NCI-H524 (cell line): ENCODE measurements around the gene HNRNPR.
"Not testable (repeated sequence)": the region's sequence is repeated elsewhere in the genome, so short reads cannot be mapped to it uniquely, and the experiment has no call there.

Experiments used
- DNase-seq, 2 experiments: peaks; one replicate each; lab custom pipeline; 2025; lab: John Stamatoyannopoulos, UW

HNRNPR gene

DNA sequence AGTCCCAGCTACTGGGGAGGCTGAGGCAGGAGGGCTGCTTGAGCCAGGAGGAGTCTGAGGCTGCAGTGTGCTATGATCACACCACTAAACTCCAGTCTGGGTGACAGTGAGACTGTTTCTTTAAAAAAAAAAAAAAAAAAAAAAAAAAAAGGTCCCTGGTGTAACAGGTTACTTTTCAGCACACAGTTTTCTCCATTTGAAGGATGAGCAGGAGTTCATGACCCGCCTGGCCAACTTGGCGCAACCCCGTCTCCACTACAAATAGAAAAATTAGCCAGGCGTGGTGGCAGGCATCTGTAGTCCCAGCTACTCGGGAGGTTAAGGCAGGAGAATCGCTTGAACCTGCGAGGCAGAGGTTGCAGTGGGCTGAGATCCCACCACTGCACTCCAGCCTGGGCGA is 12.4 kb downstream of the HNRNPR start:
- DNase-seq: no peak

DNA sequence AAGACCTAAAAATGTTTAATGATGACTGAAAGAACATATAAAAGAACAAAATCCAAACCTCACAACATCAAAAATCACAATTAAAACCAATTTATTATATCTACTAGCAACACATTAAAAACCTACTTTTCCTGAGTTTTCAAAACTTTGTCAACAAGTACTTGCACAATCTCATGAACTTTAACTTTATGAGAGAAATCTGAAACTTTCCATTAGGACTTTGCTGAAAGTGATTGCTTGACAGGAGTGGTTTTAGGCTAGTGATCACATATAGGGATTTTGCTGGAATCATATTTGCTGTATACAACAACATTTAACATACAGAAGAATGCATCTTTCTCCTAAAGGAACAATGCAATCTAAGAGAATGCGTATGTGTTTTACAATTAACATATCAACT is 13.2 kb downstream of the HNRNPR start:
- no peak for DNase-seq

DNA sequence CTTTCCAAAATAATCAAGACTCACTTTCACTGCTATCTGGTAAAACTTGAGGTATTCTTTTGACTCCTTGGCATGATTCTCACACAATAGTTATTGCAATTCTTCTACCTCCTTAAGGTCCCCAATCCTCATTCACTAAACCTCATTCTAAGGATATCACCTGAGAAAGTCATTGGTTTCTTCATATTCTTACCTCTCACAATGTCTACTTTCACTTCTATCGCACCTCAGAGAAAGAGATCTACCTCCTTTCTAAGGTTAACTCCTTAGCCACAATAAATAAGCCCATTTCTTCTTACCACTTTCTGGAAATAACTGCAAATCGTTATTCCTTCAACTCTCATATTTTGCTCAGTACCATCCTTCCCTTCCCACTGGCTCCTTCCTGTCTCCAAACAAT is 18.7 kb downstream of the HNRNPR start:
- no peak for DNase-seq

DNA sequence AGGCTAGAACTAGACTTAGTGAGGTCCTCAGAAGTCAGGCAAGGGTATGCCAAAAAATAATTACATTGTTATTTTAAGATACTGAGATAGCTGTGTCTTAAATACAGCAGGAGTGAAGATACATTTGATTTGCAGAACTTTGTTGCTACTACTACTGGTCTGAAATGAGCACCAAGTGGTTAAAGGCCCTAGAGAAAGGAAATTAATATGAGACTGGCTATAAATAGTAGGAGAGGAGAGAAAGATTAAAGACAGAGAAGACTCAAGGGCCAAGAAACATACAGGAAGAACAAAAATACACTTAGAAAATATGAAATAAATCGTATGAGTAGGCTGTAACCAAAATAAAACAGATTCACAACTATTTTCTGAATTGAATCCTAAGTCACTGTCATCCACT is 21.3 kb downstream of the HNRNPR start:
- no peak for DNase-seq

DNA sequence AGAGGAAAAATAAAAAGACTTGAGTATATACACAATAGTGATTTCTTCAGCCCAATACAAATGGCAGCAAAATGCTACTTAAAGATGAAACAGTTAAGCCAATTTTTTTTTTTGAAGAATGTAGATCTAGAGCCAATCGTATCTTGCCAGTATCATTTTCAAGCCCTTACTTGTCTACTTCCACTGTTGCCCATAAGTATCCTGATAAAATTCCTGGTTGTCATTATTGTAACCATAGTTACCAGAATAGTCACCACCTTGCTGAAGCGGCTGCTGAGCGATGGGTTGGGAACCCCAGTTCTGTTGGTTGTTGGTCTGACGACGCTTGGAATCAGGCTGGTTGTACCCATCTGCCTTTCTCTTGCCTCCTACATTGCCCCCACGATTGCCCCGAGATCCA is 33.8 kb downstream of the HNRNPR start:
- not testable (repeated sequence) for DNase-seq

DNA sequence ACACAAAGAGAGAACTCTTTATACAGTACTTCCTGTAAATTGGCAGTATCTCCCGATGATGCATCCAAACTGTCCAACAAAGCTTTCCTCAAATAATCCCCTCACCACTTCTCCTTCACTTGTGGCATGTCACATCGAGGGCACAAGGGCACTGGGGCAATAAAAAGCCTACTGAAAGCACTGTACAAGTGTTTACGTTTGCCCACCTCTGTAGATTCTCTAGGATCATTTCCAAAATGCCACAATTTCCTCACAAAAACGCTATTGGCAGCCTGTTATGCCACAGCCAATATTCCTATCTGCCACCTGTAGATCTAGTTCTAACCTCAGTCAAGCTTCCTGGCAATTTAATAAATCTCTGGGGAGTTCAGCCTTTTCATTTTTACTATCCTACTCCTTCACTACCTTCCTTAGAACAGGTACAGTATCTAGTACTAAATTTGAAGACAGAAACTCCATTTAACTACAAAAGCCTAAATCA is 39.9 kb downstream of the HNRNPR start:
- no peak for DNase-seq

DNA sequence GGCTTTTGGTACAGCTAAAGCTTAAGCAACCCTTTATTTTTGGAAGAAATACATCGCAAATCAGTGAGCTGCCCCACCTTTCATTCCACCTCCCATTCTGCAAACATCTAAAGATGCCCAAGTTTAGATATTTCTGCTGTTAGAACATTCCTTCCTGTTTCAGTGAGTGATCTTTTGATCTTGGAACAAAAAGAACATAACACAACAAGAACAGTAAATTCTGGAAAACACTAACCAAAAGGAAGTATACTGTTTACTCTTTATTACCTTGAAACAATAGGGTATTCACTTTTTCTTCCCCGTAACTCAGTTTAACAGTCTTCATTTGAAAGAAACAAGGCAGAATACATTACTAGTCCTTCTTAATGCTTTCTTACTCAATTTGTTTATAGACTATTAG is 40.6 kb downstream of the HNRNPR start:
- no peak for DNase-seq

DNA sequence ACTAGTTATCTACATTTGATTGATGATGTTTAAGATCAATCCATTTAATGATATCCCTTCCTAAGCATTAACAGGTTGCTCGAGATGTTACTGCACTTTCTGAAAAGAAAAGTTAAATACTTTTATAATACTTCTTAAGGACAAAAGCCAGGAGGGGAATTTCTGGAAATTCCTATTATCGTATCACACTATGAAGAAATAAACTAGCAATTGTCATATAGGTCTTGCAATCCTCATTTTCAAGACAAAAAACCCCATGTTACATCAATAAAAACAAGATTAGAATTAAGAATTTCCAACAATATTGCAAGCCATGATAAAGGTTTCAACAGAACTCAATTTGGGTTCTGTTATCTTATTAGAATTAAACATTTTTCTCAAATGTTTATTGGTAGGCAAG is 47.2 kb downstream of the HNRNPR start:
- no peak for DNase-seq

DNA sequence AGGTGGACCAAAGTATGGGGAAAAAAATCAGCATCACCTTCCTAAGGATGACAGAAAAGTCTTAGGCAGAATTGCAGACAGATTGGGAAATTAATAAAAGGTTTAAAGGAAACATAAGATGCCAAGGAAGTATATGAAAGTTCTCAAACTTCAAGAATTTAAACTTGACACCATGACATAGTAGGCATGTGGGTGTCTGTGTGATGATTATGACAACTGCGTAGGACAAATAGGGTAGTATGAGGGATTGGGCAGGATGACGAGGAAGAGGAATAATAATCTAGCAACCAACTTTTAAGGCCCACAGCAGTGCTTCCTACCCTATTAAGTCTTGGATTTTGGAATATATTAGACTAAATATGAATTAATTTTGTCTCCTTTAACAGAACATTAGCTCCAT is 52.4 kb downstream of the HNRNPR start:
- no peak for DNase-seq

DNA sequence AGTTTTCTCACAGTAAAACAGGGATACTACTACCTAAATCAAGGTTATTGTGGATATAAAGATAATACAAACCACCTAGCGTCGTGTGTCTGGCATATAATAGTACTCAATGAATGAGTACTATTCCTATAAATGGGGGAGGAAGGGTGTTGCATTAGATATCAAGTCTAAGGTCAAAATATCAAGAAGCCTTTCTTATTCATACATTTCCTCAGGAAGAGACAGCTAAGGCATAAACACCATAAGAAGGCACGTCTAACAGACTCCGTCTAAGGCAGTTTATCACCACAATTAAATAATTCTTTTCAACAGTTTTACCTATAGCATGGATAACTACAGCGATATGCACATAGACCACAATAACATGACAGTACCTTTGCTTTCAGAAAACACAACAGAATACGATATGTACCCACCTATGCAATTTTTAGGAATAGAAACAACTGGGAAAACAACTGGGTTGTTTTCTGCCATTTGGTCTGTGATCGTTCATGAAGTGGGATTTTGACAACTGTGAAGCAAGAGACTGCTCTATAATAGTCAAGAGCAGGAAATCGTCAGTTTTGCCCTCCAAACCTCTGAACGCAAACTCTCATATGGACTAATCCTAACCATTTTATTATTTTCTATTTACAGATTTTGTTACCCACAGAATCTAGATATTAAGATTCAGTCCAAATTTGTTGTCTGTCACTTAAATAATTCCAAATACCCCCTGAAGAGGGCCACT is 53.1 kb downstream of the HNRNPR start:
- no peak for DNase-seq

DNA sequence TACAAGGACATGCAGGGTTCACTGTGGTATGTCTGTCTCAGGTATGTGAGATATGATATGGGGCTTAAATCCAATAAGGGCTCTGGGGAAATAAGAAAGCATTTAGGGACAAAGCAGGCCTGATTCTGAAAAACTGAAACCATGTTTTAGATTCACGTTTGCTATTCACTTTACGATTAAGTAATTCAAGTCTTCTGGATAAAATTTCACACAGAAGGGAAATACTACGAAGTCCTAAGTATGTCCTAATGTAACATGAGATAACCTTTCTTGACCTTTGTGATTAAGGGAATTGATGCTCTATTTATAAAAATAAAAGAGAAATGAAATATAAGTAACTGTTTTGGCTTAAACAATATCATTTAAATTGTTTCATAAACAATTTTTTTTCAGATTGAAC is 55.4 kb downstream of the HNRNPR start:
- no peak for DNase-seq

DNA sequence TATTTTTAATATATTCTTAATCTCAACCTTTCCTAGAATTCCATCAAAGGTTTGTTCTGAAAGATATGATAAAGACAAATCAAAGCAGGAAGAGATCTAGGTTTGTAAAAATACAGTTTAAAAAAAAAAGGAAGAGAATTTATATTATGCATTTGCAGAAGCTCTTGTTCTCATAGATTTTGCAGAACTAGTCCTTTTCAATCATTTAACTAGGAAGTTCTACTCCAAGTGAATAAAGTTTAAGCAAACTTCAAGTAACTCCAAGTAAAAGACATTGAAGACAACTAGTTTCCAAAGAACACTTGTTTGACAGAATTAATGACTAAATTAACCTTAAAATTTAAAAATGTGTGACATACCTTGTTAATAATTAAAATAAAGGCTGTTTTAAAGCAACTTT is 55.9 kb downstream of the HNRNPR start:
- no peak for DNase-seq

DNA sequence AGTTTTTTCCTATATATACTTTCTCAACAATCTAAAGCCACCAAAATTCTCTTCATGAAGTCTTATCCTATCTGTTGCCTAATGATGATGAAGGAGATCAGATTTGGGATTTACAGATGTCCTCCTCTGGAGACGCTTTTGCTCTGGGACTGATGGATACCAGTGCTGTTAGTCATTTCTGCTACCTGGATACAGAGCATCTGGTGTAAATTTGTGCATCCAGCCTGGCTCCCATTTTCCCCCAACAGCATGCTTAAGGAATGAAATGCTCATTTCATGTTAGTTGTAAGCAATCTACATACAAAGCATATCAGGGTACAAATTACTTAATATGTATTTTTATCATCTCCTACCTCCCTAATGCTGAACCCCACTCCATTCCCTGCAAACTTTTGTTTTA is 57.7 kb downstream of the HNRNPR start:
- DNase-seq: no peak

DNA sequence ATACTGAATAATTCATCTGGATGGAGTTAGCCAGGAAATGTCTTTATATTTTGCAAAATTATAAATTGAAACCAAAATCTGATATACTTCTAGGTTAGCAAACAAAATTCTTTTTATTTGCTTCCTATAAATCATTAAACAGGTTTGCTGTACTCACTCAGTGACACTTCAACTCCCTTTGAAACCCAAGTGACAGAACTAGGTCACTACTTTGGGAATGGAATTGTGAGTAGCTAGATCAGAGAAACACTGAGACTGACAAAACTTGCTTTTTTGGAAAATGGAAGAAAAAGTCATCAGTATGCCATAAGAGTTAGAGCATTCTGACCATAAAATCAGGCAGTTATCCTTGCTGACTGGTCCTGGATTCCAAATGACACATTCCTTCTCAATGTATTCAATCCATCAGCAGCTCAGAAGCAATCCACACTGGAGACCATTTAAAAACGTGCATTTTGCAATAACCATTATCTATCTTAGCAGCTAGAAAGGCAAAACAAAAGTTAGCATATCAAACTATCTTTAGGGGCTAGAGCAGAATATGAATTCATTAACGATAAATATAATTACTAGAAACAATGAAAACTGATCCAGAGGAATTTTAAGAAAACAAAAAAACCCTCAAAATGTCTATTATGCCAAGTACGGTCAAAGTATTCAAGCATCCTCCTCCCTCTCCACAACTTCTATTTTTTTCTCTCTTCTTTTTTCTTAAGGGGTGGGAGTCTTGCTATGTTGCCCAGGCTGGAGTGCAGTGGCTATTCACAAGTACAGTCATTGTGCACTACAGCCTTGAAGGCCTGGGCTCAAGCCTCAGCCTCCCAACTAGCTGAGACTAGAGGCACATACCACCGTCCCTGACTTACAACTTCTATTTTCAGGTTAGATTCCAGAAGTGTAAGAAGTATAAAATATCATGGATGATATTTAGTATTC is 60.1 kb downstream of the HNRNPR start:
- no peak for DNase-seq

DNA sequence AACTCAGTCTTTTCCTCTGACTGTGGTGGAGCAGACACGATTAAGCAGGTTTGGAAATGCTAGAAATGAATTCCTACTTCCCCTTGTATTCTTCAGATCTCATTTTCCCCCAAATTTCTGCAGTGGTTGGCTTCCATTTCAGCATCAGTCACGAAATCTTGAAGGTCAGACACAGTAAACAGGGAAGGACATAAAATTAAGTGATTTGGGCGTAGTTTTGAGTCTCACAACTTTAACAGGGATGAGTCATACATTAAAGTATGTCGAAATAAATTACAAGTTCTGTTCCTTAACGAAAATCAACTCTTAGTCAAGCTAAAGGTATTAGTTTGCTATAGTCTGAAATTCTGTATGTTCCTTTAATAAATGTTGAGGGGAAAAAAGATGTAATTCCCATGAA is 61.1 kb downstream of the HNRNPR start:
- DNase-seq: no peak

DNA sequence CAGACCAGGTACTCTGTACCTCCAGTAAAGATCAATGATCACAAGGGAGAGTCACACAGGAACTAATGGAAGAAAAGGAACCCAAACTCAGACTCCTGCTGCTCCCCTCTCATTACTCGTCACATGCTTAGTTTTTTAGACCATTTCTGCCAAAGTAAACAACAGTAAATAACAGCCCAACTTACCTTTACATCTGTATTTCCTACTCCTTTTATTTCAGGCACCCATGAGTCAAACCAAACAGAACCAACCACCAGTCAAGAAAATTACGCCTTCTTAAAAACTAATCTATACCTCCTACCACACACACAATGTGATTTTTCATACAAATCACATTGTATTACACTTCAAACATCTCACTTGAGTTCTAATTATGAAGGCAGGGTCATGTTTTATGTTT is 65.4 kb downstream of the HNRNPR start:
- DNase-seq: no peak

DNA sequence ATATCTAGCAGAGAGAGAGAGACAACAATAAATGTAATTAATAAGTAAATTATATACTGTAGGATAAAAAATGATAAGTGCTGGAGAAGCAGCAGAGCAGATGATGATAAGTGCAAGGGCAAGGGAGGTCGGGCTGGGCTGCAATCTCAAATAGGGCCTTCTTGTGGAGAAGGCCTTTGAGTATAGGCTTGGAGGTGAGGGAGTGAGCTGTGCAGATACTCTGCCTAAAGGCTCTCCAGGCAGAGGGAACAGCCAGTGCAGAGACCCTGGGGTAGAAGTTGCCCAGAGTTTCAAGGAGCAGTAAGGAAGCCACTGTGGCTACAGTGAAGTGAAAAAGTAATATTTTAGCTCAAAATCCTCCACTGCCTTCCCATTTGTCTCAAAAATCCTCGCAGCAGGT is 67.6 kb downstream of the HNRNPR start:
- no peak for DNase-seq

DNA sequence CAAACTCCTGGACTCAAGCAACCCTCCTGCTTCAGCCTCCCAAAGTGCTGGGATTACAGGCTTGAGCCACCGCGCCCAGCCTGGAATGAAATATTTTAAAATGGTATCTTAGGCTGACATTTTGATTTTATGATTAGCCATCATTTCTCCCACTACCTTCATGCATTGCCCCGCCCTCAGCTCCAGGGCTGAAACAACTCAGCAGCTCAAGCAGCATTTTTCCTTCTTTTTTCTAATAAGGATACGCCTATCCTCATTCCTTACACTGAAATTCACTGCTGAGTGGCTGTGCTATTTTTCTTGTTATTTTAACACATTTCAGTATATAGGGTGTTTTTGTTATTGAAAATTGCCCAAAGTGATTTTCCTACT is 70.0 kb downstream of the HNRNPR start:
- DNase-seq: no peak

DNA sequence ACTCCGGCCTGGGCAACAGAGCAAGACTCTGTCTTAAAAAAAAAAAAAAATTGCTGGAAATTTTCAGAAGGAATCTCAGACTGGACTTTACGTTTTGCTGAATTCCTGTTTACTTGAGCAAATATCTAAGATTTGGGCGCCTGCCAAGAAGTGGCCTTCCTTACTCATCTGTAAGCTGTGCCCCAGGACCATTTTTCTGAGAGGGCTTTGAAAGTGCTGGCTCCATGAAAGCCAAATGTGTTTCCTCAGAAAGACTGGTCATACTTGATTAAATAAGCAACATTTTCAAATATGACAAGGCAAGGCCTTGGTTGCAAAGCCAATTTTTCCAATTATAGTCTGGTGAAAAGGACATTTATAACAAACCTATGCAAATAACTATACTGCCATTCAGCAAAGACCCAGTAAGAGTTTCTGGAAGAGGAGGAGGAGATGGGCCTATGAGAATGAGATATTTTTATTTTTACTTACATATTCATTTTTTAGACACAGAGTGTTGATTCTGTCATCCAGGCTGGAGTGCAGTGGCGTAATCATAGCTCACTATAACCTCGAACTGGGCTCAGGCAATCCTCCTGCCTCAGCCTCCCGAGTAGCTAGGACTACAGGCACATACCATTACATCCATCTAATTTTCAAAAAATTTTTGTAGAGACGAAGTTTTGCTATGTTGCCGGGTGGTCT is 70.5 kb downstream of the HNRNPR start:
- DNase-seq: no peak

DNA sequence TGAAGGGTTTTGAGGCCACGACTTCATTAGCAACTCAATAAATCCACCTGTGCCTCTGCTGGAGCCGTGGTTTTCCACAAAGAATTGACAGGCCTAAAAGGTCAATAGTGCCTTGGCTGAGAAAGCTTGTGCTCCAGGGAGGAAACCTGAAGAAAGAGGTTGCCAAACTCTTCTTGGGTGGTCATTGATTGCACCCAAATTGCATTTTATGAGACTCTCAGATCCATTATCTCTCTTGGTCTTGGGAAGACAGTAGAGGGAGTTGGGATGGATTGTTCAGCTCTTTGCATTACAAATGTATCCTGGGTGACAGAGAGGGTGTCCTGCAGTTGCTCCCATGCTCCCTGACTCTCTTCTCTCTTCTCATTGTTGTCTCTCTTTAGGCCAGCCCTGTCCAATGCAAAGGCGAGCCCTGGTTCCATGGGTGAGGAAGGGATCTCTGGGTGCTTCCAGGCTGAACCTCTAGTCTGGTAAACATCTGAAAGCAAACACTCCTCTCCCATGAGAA is 80.7 kb downstream of the HNRNPR start:
- DNase-seq: no peak

DNA sequence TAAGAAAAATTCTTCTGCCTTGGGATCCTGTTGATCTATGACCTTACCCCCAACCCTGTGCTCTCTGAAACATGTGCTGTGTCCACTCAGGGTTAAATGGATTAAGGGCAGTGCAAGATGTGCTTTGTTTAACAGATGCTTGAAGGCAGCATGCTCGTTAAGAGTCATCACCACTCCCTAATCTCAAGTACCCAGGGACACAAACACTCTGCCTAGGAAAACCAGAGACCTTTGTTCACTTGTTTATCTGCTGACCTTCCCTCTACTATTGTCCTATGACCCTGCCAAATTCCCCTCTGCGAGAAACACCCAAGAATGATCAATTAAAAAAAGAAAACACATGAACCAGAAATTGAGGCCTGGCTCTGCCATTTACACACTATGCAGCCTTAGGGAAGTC is 86.0 kb downstream of the HNRNPR start:
- not testable (repeated sequence) for DNase-seq

DNA sequence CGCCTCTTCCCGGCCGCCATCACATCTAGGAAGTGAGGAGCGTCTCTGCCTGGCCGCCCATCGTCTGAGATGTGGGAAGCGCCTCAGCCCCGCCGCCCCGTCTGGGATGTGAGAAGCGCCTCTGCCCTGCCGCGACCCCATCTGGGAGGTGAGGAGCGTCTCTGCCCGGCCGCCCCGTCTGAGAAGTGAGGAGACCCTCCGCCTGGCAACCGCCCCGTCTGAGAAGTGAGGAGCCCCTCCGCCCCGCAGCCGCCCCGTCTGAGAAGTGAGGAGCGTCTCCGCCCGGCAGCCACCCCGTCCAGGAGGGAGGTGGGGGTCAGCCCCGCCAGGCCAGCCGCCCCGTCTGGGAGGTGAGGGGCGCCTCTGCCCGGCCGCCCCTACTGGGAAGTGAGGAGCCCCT is 86.7 kb downstream of the HNRNPR start:
- DNase-seq: not testable (repeated sequence)
